Epithelial cell of esophagus (primary cell): ENCODE results near the gene EGFR.

Experiments used
- DNase-seq: peaks from one replicate; pipeline ENCODE4 v3.0.0; 2010; ENCODE audit warnings: low read depth
- H3K4me3 ChIP-seq: 2 replicates; pipeline ENCODE4 v1.5.1; 2011; ENCODE audit warnings: mild to moderate bottlenecking, low read length, control low read depth
- TF ChIP-seq, protein P1 (sequence below): IDR thresholded peaks from 2 replicates; pipeline ENCODE4 v1.5.1; 2011; ENCODE audit warnings: low read depth, mild to moderate bottlenecking, low read length, control low read depth, inconsistent platforms; ENCODE audit not compliant: insufficient read depth; ENCODE audit errors: missing control alignments

The EGFR gene

DNA sequence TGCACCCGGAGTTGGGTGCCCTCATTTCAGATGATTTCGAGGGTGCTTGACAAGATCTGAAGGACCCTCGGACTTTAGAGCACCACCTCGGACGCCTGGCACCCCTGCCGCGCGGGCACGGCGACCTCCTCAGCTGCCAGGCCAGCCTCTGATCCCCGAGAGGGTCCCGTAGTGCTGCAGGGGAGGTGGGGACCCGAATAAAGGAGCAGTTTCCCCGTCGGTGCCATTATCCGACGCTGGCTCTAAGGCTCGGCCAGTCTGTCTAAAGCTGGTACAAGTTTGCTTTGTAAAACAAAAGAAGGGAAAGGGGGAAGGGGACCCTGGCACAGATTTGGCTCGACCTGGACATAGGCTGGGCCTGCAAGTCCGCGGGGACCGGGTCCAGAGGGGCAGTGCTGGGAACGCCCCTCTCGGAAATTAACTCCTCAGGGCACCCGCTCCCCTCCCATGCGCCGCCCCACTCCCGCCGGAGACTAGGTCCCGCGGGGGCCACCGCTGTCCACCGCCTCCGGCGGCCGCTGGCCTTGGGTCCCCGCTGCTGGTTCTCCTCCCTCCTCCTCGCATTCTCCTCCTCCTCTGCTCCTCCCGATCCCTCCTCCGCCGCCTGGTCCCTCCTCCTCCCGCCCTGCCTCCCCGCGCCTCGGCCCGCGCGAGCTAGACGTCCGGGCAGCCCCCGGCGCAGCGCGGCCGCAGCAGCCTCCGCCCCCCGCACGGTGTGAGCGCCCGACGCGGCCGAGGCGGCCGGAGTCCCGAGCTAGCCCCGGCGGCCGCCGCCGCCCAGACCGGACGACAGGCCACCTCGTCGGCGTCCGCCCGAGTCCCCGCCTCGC, at the start of gene EGFR:
TSS of gene EGFR (plus strand) at position 657 of the 830 bp plus-strand sequence. CDS start 261 bp downstream, outside the sequence.
- peak; percentile 84 for DNase-seq
- H3K4me3 ChIP-seq: peak within 1 kb of the TSS; percentile 87
- TF ChIP-seq, protein P1, sequence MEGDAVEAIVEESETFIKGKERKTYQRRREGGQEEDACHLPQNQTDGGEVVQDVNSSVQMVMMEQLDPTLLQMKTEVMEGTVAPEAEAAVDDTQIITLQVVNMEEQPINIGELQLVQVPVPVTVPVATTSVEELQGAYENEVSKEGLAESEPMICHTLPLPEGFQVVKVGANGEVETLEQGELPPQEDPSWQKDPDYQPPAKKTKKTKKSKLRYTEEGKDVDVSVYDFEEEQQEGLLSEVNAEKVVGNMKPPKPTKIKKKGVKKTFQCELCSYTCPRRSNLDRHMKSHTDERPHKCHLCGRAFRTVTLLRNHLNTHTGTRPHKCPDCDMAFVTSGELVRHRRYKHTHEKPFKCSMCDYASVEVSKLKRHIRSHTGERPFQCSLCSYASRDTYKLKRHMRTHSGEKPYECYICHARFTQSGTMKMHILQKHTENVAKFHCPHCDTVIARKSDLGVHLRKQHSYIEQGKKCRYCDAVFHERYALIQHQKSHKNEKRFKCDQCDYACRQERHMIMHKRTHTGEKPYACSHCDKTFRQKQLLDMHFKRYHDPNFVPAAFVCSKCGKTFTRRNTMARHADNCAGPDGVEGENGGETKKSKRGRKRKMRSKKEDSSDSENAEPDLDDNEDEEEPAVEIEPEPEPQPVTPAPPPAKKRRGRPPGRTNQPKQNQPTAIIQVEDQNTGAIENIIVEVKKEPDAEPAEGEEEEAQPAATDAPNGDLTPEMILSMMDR: no peak

DNA sequence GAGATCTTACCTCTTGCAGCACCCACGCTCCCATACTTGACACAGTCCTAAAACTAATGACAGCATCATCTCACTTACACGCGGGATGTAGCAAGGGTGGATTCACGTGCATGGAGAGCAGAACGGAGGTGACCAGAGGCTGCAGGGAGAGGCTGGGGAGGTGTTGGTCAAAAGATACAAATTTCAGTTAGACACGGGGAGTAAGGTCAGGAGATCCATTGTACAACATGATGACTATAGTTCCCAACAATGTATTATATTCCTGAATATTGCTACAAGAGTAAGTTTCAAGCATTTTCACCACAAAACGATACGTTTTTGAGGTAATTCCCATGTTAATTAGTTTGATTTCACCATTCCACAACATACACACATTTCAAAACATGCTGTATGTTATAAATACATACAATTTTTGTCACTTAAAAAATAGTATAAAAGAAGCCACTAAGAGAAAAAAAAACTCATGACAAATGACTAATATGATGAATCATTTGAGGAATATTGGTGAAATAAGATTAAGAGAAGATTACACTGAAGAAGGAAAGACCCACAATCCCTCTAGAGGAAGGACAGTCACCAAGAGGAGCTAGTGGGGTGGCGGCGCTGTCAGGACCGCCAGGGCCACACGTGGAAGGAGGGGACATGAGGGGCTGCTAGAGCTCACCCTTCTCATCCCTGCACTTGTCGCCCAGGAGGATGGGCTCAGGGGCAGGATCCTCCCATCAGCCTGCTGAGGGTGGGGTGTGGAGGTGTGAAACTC, 49.4 kb upstream of the EGFR start:
- H3K4me3 ChIP-seq: no peak overlapping the region
- TF ChIP-seq, protein P1: no peak
- no peak for DNase-seq

DNA sequence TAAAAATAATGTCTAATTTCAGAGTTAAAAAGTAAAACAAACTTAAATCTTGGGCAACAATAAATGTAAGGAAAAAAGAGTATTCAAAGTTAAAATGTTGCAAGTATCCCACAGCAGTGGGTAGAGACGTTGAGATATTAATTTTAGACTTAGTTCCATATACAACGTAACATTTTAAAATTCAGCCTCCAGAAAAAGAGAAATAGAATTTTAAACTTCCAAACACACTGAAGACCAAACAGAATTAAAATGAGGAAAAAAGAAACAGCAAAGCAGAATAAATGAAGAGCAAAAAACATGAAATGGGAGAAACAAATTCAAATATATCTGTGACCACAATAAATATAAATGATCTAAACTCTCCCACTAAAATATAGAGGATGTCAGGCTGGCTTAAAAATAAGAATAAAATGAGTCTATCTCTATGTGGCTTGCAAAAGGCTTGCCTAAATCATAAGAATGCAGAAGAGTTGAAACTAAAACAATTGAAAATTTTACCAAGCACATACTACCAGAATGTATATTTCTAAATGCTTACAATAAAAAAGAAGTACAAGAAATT, 46.0 kb upstream of the EGFR start:
- no peak for DNase-seq

DNA sequence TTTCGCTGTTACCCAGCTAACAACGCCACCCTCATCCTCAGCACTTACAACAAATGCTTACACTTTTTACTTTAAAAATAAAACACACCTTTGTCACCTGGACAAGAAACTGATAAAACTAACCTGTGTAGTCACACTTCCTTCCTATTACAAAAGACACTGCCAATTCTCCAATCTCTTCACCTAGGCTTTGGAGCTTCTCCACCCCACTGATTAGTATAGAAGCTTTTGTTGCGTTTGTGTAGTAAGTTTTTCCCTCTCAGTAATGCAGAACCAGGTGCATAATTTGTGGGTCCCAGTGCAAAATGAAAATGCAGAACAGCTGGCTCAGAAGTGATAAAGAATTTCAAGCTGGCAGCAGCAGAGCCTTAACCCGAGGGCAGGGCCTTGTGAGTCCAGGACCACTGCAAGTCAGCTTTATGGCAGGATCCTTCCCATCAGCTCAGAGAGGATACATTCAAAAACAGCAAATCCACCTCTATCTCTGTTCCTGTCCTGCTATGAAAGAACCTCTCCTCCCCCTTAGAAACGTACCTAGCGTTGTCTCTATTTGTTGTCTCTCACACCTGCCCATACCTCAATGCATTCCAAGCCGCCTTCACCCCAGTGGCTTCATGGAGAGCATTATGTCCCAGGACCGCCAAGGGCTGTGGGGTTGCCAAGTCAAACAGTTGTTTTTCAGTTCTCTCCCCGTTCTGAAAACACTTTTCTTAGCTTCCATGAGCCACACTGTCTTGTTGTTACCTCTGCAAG, 40.3 kb upstream of the EGFR start:
- TF ChIP-seq, protein P1: no peak

More for the DNA sequence above, 46.0 kb upstream of the EGFR start:
- TF ChIP-seq, protein P1: no peak
- no peak overlapping the region for H3K4me3 ChIP-seq

DNA sequence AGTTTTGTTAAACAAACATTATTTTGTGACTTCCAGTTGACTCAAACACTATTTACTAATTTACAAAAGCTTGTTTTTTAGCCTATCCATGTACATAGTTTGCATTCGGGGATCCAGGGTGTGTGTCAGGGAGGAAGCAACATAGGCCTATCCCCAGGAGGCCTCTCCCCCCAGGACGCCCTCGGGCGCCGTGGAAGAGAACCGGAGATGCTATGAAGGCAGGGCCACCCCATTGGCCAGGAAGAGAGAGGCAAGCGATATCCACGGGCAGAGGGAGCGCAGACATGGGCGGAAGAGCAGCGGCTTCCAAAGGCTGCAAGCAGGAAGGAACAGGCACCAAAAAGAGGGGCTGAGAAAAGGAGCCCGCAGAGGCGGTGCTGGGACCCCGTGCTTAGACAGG, 38.3 kb upstream of the EGFR start:
- H3K4me3 ChIP-seq: no peak overlapping the region
- TF ChIP-seq, protein P1: no peak
- DNase-seq: no peak

More for the DNA sequence above, 40.3 kb upstream of the EGFR start:
- no peak overlapping the region for H3K4me3 ChIP-seq
- DNase-seq: no peak

DNA sequence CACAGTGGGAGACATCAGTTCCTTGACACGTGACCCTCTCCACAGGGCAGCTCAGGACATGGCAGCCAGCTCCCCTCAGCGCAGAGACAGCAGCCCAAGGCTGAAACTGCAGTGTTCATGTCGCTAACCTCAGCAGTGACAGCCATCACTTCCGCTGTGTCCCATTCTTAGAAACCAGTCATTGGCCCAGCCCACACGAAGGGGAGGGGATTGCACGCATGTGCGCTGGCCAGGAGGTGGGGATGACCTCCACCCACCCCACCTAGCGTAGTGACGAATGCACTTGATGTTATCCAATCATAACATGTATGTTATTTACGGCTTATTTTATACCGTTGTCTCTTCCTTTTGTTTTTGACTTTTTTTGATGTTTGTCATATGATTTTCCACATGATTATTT, 36.9 kb upstream of the EGFR start:
- DNase-seq: no peak
- H3K4me3 ChIP-seq: no peak overlapping the region
- TF ChIP-seq, protein P1: no peak
